Dendritic cell treated with granulocyte-macrophage colony-stimulating factor and Interleukin-4, amounts not matched to agents 40 ng/mL and 50 ng/mL, for 4 days (primary cell): Measurements from ENCODE around the gene RTN4RL2.

Experiments used
- H3K27ac Mint-ChIP-seq: one replicate; pipeline ENCODE4 v1.8.0; 2022; ENCODE audit warnings: mild to moderate bottlenecking, mixed read lengths
- H3K27me3 Mint-ChIP-seq: one replicate; pipeline ENCODE4 v1.8.0; 2022; ENCODE audit warnings: mild to moderate bottlenecking, mixed read lengths
- H3K36me3 Mint-ChIP-seq: one replicate; pipeline ENCODE4 v1.8.0; 2022; ENCODE audit warnings: low read depth, mixed read lengths
- H3K4me1 Mint-ChIP-seq: one replicate; pipeline ENCODE4 v1.8.0; 2022; ENCODE audit warnings: low read depth, mixed read lengths
- H3K4me3 Mint-ChIP-seq: one replicate; pipeline ENCODE4 v1.8.0; 2022; ENCODE audit warnings: mild to moderate bottlenecking, moderate library complexity, mixed read lengths
- H3K9me3 Mint-ChIP-seq: one replicate; pipeline ENCODE4 v1.8.0; 2022; ENCODE audit warnings: mixed read lengths
- intact Hi-C: fragments of 100-400 bp; cut with micrococcal nuclease; formaldehyde crosslinking; loops from one replicate; pipeline ENCODE4 v1.15.0; 2022

The RTN4RL2 gene

GRCh38 chr11:57476757-57477506 lies 16.6 kb downstream of the RTN4RL2 start:
- intact Hi-C loops, result no loop called here
- Mint-ChIP-seq H3K36me3 (no peaks in the 10 kb centered on the region), H3K27ac (peak overlapping the region; percentile 35), H3K27me3 (peaks cover 40% of the 10 kb centered on the region), H3K4me3 (peak overlapping the region; percentile 81), H3K9me3 (no peaks in the 10 kb centered on the region), H3K4me1 (peaks cover 54% of the 10 kb centered on the region)

GRCh38 chr11:57477507-57478189 lies 17.3 kb downstream of the RTN4RL2 start:
- Mint-ChIP-seq H3K4me3 (no peak overlapping the region), H3K27me3 (peaks cover 47% of the 10 kb centered on the region), H3K27ac (no peak overlapping the region), H3K9me3 (no peaks in the 10 kb centered on the region), H3K4me1 (peaks cover 62% of the 10 kb centered on the region), H3K36me3 (no peaks in the 10 kb centered on the region)
- intact Hi-C loops, result no loop called here

DNA sequence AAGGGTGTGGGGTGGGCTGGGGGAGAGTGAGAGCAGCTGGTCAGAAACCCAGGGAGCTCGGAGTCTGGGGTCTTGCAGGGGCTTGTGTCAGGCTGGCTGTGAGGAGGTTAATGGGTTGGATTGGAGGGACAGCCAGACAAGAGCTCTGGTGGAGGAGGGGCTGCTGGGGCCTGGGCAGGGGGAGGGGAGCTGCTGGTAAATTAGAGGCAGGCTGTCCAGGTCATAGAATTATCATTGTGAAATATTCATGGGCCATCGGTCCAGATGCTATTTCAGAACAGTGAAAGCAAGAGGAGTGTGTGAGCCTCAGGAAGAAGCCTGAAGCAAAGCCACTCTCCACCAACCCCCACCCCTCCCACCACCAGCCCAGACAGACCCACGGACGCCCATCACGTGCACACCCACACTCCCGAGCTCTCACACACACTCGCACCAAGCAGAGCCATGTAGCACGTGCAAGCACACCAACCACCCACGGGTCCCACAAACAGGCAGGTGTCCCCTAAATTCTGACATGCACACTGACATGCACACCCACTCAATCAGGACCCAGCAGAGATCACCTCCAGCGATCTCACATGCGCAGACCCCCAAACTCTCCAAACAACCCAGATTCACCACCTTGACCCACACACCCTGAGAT lies 18.8 kb downstream of the RTN4RL2 start:
- peaks cover 59% of the 10 kb centered on the region for H3K4me1 Mint-ChIP-seq
- H3K27me3 Mint-ChIP-seq, result peaks cover 57% of the 10 kb centered on the region
- H3K36me3 Mint-ChIP-seq, result no peaks in the 10 kb centered on the region
- no peaks in the 10 kb centered on the region for H3K9me3 Mint-ChIP-seq
- no peak overlapping the region for H3K4me3 Mint-ChIP-seq
- intact Hi-C loops, result no loop called here
- H3K27ac Mint-ChIP-seq, result no peak overlapping the region

- no peaks in the 10 kb centered on the region for H3K9me3 Mint-ChIP-seq
- H3K4me3 Mint-ChIP-seq, result no peak overlapping the region
- peaks cover 57% of the 10 kb centered on the region for H3K27me3 Mint-ChIP-seq
- H3K36me3 Mint-ChIP-seq, result no peaks in the 10 kb centered on the region
- intact Hi-C loops, result loop anchor here (5.0 kb wide), 1 partner anchor 133 kb away; no protein-coding TSS in a partner anchor
- peaks cover 59% of the 10 kb centered on the region for H3K4me1 Mint-ChIP-seq
- no peak overlapping the region for H3K27ac Mint-ChIP-seq
These were observed 19.6 kb downstream of the RTN4RL2 start for GRCh38 chr11:57479911-57480310.

GRCh38 chr11:57480409-57481137 lies 20.2 kb downstream of the RTN4RL2 start:
- Mint-ChIP-seq H3K27me3 (peaks cover 57% of the 10 kb centered on the region), H3K27ac (no peak overlapping the region), H3K4me1 (peaks cover 64% of the 10 kb centered on the region), H3K36me3 (no peaks in the 10 kb centered on the region), H3K9me3 (no peaks in the 10 kb centered on the region), H3K4me3 (no peak overlapping the region)
- intact Hi-C loops, result loop anchor here (5.0 kb wide), 1 partner anchor 133 kb away; no protein-coding TSS in a partner anchor

GRCh38 chr11:57481315-57481714 lies 21.0 kb downstream of the RTN4RL2 start:
- H3K27me3 Mint-ChIP-seq, result peaks cover 50% of the 10 kb centered on the region
- no peak overlapping the region for H3K4me3 Mint-ChIP-seq
- no peak overlapping the region for H3K27ac Mint-ChIP-seq
- intact Hi-C loops, result loop anchor here (5.0 kb wide), 1 partner anchor 134 kb away; no protein-coding TSS in a partner anchor
- H3K36me3 Mint-ChIP-seq, result no peaks in the 10 kb centered on the region
- H3K4me1 Mint-ChIP-seq, result peaks cover 61% of the 10 kb centered on the region
- H3K9me3 Mint-ChIP-seq, result no peaks in the 10 kb centered on the region

- peaks cover 45% of the 10 kb centered on the region for H3K27me3 Mint-ChIP-seq
- intact Hi-C loops, result loop anchor here (2.0 to 5.0 kb wide), 2 partner anchors 23 to 135 kb away; no protein-coding TSS in a partner anchor
- H3K4me1 Mint-ChIP-seq, result peaks cover 53% of the 10 kb centered on the region
- no peaks in the 10 kb centered on the region for H3K9me3 Mint-ChIP-seq
- H3K27ac Mint-ChIP-seq, result peak overlapping the region; percentile 28
- no peaks in the 10 kb centered on the region for H3K36me3 Mint-ChIP-seq
- H3K4me3 Mint-ChIP-seq, result peak overlapping the region; percentile 71
These were observed 21.8 kb downstream of the RTN4RL2 start for GRCh38 chr11:57481915-57482781.

GRCh38 chr11:57482782-57483561 lies 22.6 kb downstream of the RTN4RL2 start:
- H3K36me3 Mint-ChIP-seq, result no peaks in the 10 kb centered on the region
- peak overlapping the region; percentile 28 for H3K27ac Mint-ChIP-seq
- peaks cover 52% of the 10 kb centered on the region for H3K4me1 Mint-ChIP-seq
- H3K9me3 Mint-ChIP-seq, result no peaks in the 10 kb centered on the region
- H3K27me3 Mint-ChIP-seq, result peaks cover 37% of the 10 kb centered on the region
- intact Hi-C loops, result loop anchor here (2.0 to 5.0 kb wide), 2 partner anchors 24 to 136 kb away; no protein-coding TSS in a partner anchor
- peak overlapping the region; percentile 71 for H3K4me3 Mint-ChIP-seq

GRCh38 chr11:57483562-57483918 lies 23.2 kb downstream of the RTN4RL2 start:
- H3K9me3 Mint-ChIP-seq, result no peaks in the 10 kb centered on the region

DNA sequence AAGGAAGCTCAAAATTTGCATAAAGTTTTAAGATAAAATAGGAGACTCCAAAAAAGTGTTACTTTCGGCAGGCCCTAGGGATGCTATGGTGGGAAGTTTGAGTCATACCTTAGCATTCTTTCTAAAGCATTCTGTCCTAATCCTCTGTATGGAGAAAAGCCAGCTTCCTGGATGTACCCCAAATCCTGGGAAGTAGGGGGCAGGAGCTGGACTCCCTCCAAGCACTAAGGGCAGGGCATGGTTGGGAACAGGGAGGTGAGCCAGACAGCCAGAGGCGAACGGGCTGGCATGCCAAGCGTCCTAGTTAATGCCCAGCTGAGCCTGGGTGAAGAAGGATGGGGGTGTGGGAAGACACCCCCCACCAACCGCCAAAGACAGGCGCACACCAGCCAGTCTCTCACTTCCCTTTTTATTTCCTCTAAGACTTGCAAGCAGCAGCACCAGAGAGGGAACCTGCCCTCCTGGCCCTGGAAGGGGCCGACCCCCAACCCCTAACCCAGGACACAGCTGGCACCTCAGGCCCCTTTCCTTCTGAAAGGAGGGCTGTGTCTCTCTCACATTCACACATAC lies 23.9 kb downstream of the RTN4RL2 start:
- no peak overlapping the region for H3K27ac Mint-ChIP-seq
- H3K36me3 Mint-ChIP-seq, result no peaks in the 10 kb centered on the region
- intact Hi-C loops, result loop anchor here (5.0 kb wide), 1 partner anchor 137 kb away; no protein-coding TSS in a partner anchor
- H3K4me1 Mint-ChIP-seq, result peaks cover 52% of the 10 kb centered on the region
- peaks cover 34% of the 10 kb centered on the region for H3K27me3 Mint-ChIP-seq
- H3K4me3 Mint-ChIP-seq, result no peak overlapping the region
- no peaks in the 10 kb centered on the region for H3K9me3 Mint-ChIP-seq

More at GRCh38 chr11:57483562-57483918, 23.2 kb downstream of the RTN4RL2 start:
- intact Hi-C loops, result loop anchor here (2.0 to 5.0 kb wide), 2 partner anchors 25 to 136 kb away; no protein-coding TSS in a partner anchor
- Mint-ChIP-seq H3K27me3 (peaks cover 34% of the 10 kb centered on the region), H3K4me1 (peaks cover 52% of the 10 kb centered on the region), H3K27ac (no peak overlapping the region), H3K4me3 (no peak overlapping the region), H3K36me3 (no peaks in the 10 kb centered on the region)

- Mint-ChIP-seq H3K27me3 (peaks cover 29% of the 10 kb centered on the region), H3K9me3 (no peaks in the 10 kb centered on the region), H3K4me3 (no peak overlapping the region), H3K27ac (no peak overlapping the region), H3K4me1 (peaks cover 47% of the 10 kb centered on the region), H3K36me3 (no peaks in the 10 kb centered on the region)
- intact Hi-C loops, result no loop called here
These were observed 25.1 kb downstream of the RTN4RL2 start for GRCh38 chr11:57485217-57485990.
